GM21447 (cell line): Measurements from ENCODE around the gene HS6ST1.
"Not testable (repeated sequence)": the region's sequence is repeated elsewhere in the genome, so short reads cannot be mapped to it uniquely, and the experiment has no call there.

ENCODE experiments used
- ATAC-seq: cut with Tn5 transposase; IDR thresholded peaks from one replicate; pipeline ENCODE4 v1.9.1; 2021; ENCODE audit not compliant: unreplicated experiment

Gene HS6ST1

GRCh38 chr2:128269990-128270671 lies 48.5 kb downstream of the HS6ST1 start:
- ATAC-seq = no peak

GRCh38 chr2:128269063-128269989 lies 49.3 kb downstream of the HS6ST1 start:
- no peak for ATAC-seq

GRCh38 chr2:128268611-128269010 lies 50.1 kb downstream of the HS6ST1 start:
- not testable (repeated sequence) for ATAC-seq

- not testable (repeated sequence) for ATAC-seq
Measured at GRCh38 chr2:128268145-128268544, 50.5 kb downstream of the HS6ST1 start.

- not testable (repeated sequence) for ATAC-seq
Measured at GRCh38 chr2:128267649-128268048, 51.0 kb downstream of the HS6ST1 start.

- not testable (repeated sequence) for ATAC-seq
Measured at GRCh38 chr2:128267197-128267596, 51.5 kb downstream of the HS6ST1 start.

GRCh38 chr2:128266463-128266862 lies 52.2 kb downstream of the HS6ST1 start:
- not testable (repeated sequence) for ATAC-seq

- not testable (repeated sequence) for ATAC-seq
Measured at GRCh38 chr2:128265608-128265993, 53.1 kb downstream of the HS6ST1 start.

- no peak for ATAC-seq
Measured at GRCh38 chr2:128264881-128265607, 53.6 kb downstream of the HS6ST1 start.

- no peak for ATAC-seq
Measured at GRCh38 chr2:128263902-128264331, 54.8 kb downstream of the HS6ST1 start.

GRCh38 chr2:128262315-128263253 lies 56.1 kb downstream of the HS6ST1 start:
- no peak for ATAC-seq

GRCh38 chr2:128261245-128262128 lies 57.2 kb downstream of the HS6ST1 start:
- ATAC-seq = no peak

GRCh38 chr2:128260239-128261138 lies 58.2 kb downstream of the HS6ST1 start:
- no peak for ATAC-seq

GRCh38 chr2:128259585-128259984 lies 59.1 kb downstream of the HS6ST1 start:
- ATAC-seq = no peak

GRCh38 chr2:128258218-128258617 lies 60.5 kb downstream of the HS6ST1 start:
- ATAC-seq = no peak

GRCh38 chr2:128252501-128252900 lies 66.2 kb downstream of the HS6ST1 start:
- ATAC-seq = no peak

- ATAC-seq = not testable (repeated sequence)
Measured at GRCh38 chr2:128252086-128252485, 66.6 kb downstream of the HS6ST1 start.
